Subcutaneous abdominal adipose tissue (tissue), 5 donors: ENCODE measurements around the gene PRR5.
A peak's percentile ranks its signal among the peaks of the same experiment; 100 is the strongest.

Source experiments
- H3K27ac ChIP-seq: one replicate; pipeline ENCODE4 v1.7.0; 2013; ENCODE audit warnings: low read depth, mild to moderate bottlenecking, inconsistent platforms, low read length, moderate library complexity
- H3K27me3 ChIP-seq, 5 donors: one replicate each; pipeline ENCODE4 v1.7.0; 2013; ENCODE audit warnings: low read length in 5 of 5, inconsistent platforms in 1 of 5; ENCODE audit not compliant: control insufficient read depth in 5 of 5, insufficient read depth in 4 of 5
- H3K36me3 ChIP-seq, 5 donors: one replicate each; pipeline ENCODE4 v1.7.0; 2013; ENCODE audit warnings: low read length in 5 of 5; ENCODE audit not compliant: control insufficient read depth in 5 of 5, insufficient read depth in 5 of 5
- H3K4me1 ChIP-seq, 5 donors: one replicate each; pipeline ENCODE4 v1.7.0; 2013; ENCODE audit warnings: low read length in 5 of 5, mild to moderate bottlenecking in 3 of 5, moderate library complexity in 1 of 5; ENCODE audit not compliant: control insufficient read depth in 5 of 5, insufficient read depth in 5 of 5
- H3K4me3 ChIP-seq, 5 donors: one replicate each; pipeline ENCODE4 v1.7.0; 2013; ENCODE audit warnings: low read length in 5 of 5, low read depth in 1 of 5
- H3K9ac ChIP-seq, 5 donors: one replicate each; pipeline ENCODE4 v1.7.0; 2013; ENCODE audit warnings: low read length in 5 of 5, mild to moderate bottlenecking in 4 of 5, moderate library complexity in 3 of 5
- H3K9me3 ChIP-seq, 5 donors: one replicate each; pipeline ENCODE4 v1.7.0; 2013; ENCODE audit warnings: low read length in 5 of 5; ENCODE audit not compliant: control insufficient read depth in 5 of 5
- donor health status: healthy.
- donor health status: healthy.
- donor health status: healthy.
- donor health status: healthy.
- donor health status: healthy.

PRR5 gene

DNA sequence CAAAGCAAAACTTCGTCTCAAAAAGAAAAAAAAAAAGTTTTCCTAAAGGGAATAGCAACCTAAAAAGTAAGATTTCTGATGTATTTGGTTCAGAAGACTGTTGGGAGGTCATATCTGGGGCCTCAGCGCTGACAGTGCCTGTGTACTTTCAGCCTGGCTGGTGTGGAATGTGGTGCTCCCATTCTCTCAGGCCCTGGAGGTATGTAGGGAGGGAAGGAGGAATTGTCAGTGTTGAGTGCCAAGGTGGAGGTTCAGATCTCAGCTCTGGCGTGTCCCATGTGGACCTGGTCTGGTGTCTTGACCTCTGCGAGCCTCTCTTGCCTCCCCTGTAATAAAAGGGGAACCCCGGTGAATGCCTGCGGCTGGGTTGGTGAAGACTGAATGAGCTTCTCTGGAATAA is 22.4 kb downstream of the PRR5 start:
- H3K9me3 ChIP-seq: no peaks in the 10 kb centered on the region
- no peak overlapping the region for H3K9ac ChIP-seq
- H3K4me3 ChIP-seq: no peak overlapping the region
- peaks cover 4 to 18% (median 12%) of the 10 kb centered on the region in 5 donors for H3K4me1 ChIP-seq
- H3K27ac ChIP-seq: no peak overlapping the region
- H3K36me3 ChIP-seq: peaks cover 0 to 70% (median 63%) of the 10 kb centered on the region in 5 donors
- H3K27me3 ChIP-seq: peaks cover 0 to 2% (median 0%) of the 10 kb centered on the region in 5 donors

- peaks cover 0 to 2% (median 0%) of the 10 kb centered on the region in 5 donors for H3K27me3 ChIP-seq
- peaks cover 0 to 69% (median 61%) of the 10 kb centered on the region in 5 donors for H3K36me3 ChIP-seq
- peaks cover 4 to 22% (median 16%) of the 10 kb centered on the region in 5 donors for H3K4me1 ChIP-seq
- no peak overlapping the region for H3K4me3 ChIP-seq
- H3K27ac ChIP-seq: no peak overlapping the region
- no peaks in the 10 kb centered on the region for H3K9me3 ChIP-seq
- no peak overlapping the region for H3K9ac ChIP-seq
These were observed 22.9 kb downstream of the PRR5 start for GRCh38 chr22:44724859-44725258.

GRCh38 chr22:44726439-44726838 is 24.4 kb downstream of the PRR5 start:
- Histone ChIP-seq H3K27ac (no peak overlapping the region), H3K9me3 (no peaks in the 10 kb centered on the region), H3K9ac (no peak overlapping the region), H3K27me3 (peaks cover 0 to 2% (median 0%) of the 10 kb centered on the region in 5 donors), H3K4me3 (no peak overlapping the region), H3K4me1 (peaks cover 6 to 33% (median 17%) of the 10 kb centered on the region in 5 donors), H3K36me3 (peaks cover 0 to 66% (median 53%) of the 10 kb centered on the region in 5 donors)

DNA sequence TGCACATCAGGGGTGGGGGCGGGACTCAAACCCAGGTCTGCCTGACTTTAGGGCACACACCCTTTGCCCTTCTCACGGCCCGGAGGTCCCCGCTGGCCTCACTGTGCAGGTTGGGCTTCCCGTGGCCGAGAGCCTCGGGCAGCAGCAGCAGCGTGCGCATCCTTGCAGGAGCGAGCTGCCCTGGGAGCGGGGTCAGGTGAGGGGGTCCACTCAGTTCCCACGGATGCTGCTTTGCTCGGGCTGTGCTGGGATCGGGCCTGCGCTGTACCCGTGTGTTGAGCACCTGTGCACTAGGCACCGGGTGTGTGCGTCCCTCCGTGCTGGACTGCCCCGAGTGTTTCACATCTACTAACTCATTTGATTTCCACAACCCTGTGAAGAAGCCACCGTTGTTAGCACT is 25.1 kb downstream of the PRR5 start:
- Histone ChIP-seq H3K27ac (no peak overlapping the region), H3K4me3 (no peak overlapping the region), H3K27me3 (peaks cover 0 to 2% (median 0%) of the 10 kb centered on the region in 5 donors), H3K9ac (no peak overlapping the region), H3K36me3 (peaks cover 0 to 66% (median 52%) of the 10 kb centered on the region in 5 donors), H3K4me1 (peaks cover 6 to 33% (median 17%) of the 10 kb centered on the region in 5 donors), H3K9me3 (no peaks in the 10 kb centered on the region)

DNA sequence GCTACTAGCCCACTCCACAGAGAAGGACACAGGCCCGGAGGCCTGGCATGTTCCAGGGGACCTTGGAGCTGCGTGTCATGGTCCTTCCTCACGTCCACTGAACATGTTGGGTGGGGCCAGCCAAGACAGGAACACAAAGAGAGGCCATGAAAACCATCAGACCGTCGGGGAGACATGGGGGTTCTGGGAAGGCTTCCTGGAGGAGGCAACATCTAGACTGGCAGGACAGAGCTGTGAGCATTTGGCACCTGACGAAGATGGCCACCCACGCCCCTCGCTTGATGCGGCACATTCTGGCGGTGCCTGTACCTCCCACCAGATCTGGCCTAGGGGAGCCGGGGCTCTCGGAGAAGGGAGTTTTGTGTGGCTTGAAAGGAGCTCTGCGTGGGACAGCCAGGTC is 25.7 kb downstream of the PRR5 start:
- Histone ChIP-seq H3K27ac (no peak overlapping the region), H3K4me3 (no peak overlapping the region), H3K9me3 (no peaks in the 10 kb centered on the region), H3K27me3 (peaks cover 0 to 2% (median 0%) of the 10 kb centered on the region in 5 donors), H3K36me3 (peaks cover 0 to 68% (median 53%) of the 10 kb centered on the region in 5 donors), H3K4me1 (peaks cover 6 to 33% (median 17%) of the 10 kb centered on the region in 5 donors), H3K9ac (no peak overlapping the region)

DNA sequence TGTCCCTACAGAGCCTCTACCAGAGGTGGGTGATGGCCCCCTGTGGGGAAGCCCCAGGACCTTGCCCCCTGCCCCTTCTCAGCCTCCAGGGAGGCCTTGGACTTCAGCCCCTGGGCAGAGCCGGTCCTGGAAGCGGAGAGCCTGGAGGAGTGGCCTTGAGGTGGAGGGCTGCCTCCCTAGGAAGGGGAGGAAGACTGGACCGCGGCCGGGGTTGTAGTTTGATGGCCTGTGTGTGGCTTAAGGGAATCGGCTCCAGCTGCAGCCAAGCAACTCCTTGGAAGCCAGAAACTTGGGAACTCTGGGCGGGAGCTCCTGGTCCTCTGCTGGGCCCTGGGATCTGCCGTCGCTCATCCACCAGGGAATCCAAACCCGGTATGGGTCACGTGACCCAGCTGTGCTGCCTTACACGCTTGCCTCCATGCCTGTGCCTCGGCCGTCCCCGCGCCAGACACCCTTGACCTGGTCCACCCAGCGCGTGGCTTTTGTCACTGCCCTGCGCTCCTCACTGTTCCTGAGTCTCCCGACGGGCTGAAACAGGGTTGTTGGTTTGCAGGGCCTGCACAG is 26.8 kb downstream of the PRR5 start:
- Histone ChIP-seq H3K36me3 (peaks cover 0 to 73% (median 57%) of the 10 kb centered on the region in 5 donors), H3K27ac (no peak overlapping the region), H3K27me3 (peaks cover 0 to 2% (median 0%) of the 10 kb centered on the region in 5 donors), H3K9ac (peak overlapping the region in 1 of 5 donors; percentile 58), H3K9me3 (no peaks in the 10 kb centered on the region), H3K4me3 (peak overlapping the region in 1 of 5 donors; percentile 23), H3K4me1 (peaks cover 6 to 33% (median 17%) of the 10 kb centered on the region in 5 donors)

DNA sequence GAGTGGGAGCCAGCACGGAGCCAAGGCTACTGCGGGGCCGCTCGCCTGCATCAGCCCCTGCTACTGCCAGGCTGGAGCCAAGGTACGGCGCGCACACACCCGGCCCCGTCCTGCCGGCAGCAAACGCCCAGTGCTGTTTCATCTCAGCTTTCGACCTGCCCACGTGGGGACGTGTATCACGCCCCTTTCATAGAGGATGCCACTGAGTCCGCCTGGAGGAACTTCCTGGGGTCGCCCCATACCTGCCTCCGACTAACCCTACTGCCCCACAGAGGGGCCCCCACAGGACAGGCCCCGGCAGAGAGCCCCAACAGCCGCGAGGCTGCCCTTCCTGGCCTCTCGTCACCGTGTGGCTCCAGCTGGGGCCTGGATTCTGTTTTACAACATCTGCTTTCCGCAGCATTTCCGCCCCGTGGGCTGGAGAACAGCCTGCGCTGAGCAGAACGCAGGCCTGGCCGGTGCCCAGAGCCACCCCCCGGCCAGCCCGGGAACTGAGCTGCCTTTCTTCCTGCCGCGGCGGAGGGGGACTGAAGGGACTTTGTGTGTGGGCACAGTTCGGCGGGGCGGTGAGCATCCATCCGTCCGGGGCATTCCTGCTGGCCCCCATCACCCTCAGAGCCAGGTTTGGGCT is 27.5 kb downstream of the PRR5 start:
- H3K4me3 ChIP-seq: peak overlapping the region in 1 of 5 donors; percentile 23

GRCh38 chr22:44730022-44730393 is 28.0 kb downstream of the PRR5 start:
- H3K27ac ChIP-seq: no peak overlapping the region
- no peak overlapping the region for H3K4me3 ChIP-seq

More for the DNA sequence above, 27.5 kb downstream of the PRR5 start:
- peaks cover 0 to 2% (median 0%) of the 10 kb centered on the region in 5 donors for H3K27me3 ChIP-seq
- H3K36me3 ChIP-seq: peaks cover 0 to 71% (median 57%) of the 10 kb centered on the region in 5 donors
- no peaks in the 10 kb centered on the region for H3K9me3 ChIP-seq
- peak overlapping the region in 2 of 5 donors; percentile 35 to 58 for H3K9ac ChIP-seq
- H3K4me1 ChIP-seq: peaks cover 6 to 33% (median 17%) of the 10 kb centered on the region in 5 donors
- H3K27ac ChIP-seq: no peak overlapping the region

DNA sequence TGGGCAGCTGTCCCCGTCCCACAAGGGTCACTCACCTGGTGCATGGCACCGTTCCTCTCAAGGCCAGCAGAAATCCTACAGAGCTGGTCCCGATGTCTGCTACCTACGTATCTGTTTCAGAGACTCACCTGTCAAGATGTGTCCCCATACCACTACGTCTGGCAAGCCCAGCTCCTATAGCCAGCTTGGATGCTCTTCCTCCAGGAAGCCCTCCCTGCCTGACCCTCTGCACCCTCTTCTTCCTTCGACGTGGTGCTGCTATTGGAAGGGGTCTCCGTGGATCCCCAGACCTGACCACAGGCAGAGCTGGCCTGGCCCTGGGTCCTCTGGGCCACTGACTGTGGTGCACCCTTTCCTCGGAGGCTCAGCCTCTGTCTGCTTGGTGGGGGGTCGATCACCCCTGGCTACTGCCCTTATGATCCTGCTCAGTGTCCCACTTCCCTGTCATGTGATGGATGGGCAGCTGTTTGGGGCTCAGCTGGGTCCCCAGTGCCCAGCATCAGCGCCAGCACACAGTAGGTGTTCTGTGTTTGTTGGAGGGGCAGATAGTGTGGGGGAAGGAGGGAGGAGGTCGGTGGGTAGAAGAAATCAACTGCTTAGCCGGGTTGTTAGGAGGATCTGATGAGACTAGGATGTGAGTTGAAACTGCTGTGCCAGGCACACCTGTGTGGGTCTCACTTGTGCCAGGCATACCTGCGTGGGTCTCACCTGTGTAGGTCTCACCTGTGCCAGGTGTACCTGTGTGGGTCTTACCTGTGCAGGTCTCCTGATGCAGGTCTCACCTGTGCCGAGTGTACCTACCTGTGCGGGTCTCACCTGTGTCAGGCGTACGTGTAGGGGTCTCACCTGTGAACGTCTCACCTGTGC is 28.7 kb downstream of the PRR5 start:
- Histone ChIP-seq H3K27ac (no peak overlapping the region), H3K9ac (no peak overlapping the region), H3K4me1 (peaks cover 6 to 33% (median 17%) of the 10 kb centered on the region in 5 donors), H3K4me3 (no peak overlapping the region), H3K9me3 (no peaks in the 10 kb centered on the region), H3K27me3 (peaks cover 0 to 2% (median 0%) of the 10 kb centered on the region in 5 donors), H3K36me3 (peaks cover 0 to 61% (median 48%) of the 10 kb centered on the region in 5 donors)

More at GRCh38 chr22:44730022-44730393, 28.0 kb downstream of the PRR5 start:
- peaks cover 0 to 2% (median 0%) of the 10 kb centered on the region in 5 donors for H3K27me3 ChIP-seq
- no peaks in the 10 kb centered on the region for H3K9me3 ChIP-seq
- peaks cover 0 to 66% (median 54%) of the 10 kb centered on the region in 5 donors for H3K36me3 ChIP-seq
- H3K9ac ChIP-seq: peak overlapping the region in 1 of 5 donors; percentile 15
- peaks cover 6 to 33% (median 17%) of the 10 kb centered on the region in 5 donors for H3K4me1 ChIP-seq
